GM15510 (cell line): ENCODE results near the gene TMEM132E.

ENCODE experiments used
- POLR2A ChIP-seq: IDR thresholded peaks from 3 replicates; pipeline ENCODE4 v1.6.1; 2011; ENCODE audit warnings: borderline replicate concordance; ENCODE audit not compliant: insufficient read length; ENCODE audit errors: extremely low read depth

Gene TMEM132E

GRCh38 chr17:34609210-34609609 lies 29.8 kb downstream of the TMEM132E start:
- TF ChIP-seq POLR2A, result no peak

- no peak for TF ChIP-seq POLR2A
Observed at GRCh38 chr17:34610039-34610438, 30.7 kb downstream of the TMEM132E start.

- TF ChIP-seq POLR2A, result no peak
Observed at GRCh38 chr17:34610506-34610905, 31.1 kb downstream of the TMEM132E start.

GRCh38 chr17:34613064-34614019 lies 34.0 kb downstream of the TMEM132E start:
- TF ChIP-seq POLR2A, result no peak

- TF ChIP-seq POLR2A, result no peak
Observed at GRCh38 chr17:34614698-34615097, 35.3 kb downstream of the TMEM132E start.

- TF ChIP-seq POLR2A, result no peak
Observed at GRCh38 chr17:34615326-34615725, 35.9 kb downstream of the TMEM132E start.

GRCh38 chr17:34616148-34616547 lies 36.8 kb downstream of the TMEM132E start:
- no peak for TF ChIP-seq POLR2A

GRCh38 chr17:34617398-34617797 lies 38.0 kb downstream of the TMEM132E start:
- no peak for TF ChIP-seq POLR2A

- no peak for TF ChIP-seq POLR2A
Observed at GRCh38 chr17:34619687-34620217, 40.4 kb downstream of the TMEM132E start.

GRCh38 chr17:34620458-34620857 lies 41.1 kb downstream of the TMEM132E start:
- TF ChIP-seq POLR2A, result no peak

GRCh38 chr17:34622862-34623623 lies 43.7 kb downstream of the TMEM132E start:
- no peak for TF ChIP-seq POLR2A

GRCh38 chr17:34623856-34624766 lies 44.7 kb downstream of the TMEM132E start:
- no peak for TF ChIP-seq POLR2A

GRCh38 chr17:34624767-34625383 lies 45.5 kb downstream of the TMEM132E start:
- TF ChIP-seq POLR2A, result no peak

GRCh38 chr17:34626121-34626681 lies 46.8 kb downstream of the TMEM132E start:
- TF ChIP-seq POLR2A, result no peak

GRCh38 chr17:34628879-34629278 lies 49.5 kb downstream of the TMEM132E start:
- no peak for TF ChIP-seq POLR2A
